ENCODE results near the gene KCNQ5. TPM values are rescaled to one million over a fixed set of nuclear protein-coding genes. Genes with fewer than 3 reads are reported as not detected.

KCNQ5 gene
- total RNA-seq, 3 donors from 2014 or later (not counting 1 experiment from before 2014, with no cell fraction given) = 8.2 to 9.7 (median 8.7) TPM

DNA sequence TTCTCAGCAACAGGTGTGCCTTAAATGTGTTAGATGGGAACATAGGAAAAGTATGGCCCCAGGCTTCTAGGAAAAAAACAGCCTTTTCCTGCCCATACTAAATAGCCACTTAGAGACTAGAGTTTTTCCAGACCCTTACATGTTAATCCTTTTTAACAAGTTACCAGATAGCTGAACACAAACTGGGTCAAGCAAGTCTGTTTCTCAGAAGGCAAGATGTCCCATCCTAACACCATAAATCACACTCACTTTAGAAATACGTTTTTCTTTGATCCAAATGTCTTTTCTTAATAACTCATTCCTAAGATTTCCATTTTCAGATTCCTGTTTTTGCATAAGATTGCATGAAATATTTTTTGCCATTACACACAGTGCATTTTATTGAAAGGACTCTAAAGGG lies 241.3 kb downstream of the KCNQ5 start:
- 36% methylated on average over 1 of the region's 1 CpG for WGBS (ENCODE audit: insufficient coverage)
- Histone ChIP-seq H3K27ac (ENCODE audit: low read length) (no peak overlapping the region), H3K9me3 (ENCODE audit: control insufficient read depth, insufficient read depth, low read length) (no peaks in the 10 kb centered on the region), H3K36me3 (ENCODE audit: control insufficient read depth, insufficient read depth, low read length) (no peaks in the 10 kb centered on the region), H3K27me3 (ENCODE audit: control insufficient read depth, insufficient read depth, low read length) (no peaks in the 10 kb centered on the region), H3K4me3 (ENCODE audit: low read length) (no peak overlapping the region), H3K4me1 (ENCODE audit: control insufficient read depth, insufficient read depth, low read length) (no peaks in the 10 kb centered on the region)
- Mint-ChIP-seq H3K4me3 (no peak overlapping the region), H3K27ac (no peak overlapping the region), H3K9me3 (no peaks in the 10 kb centered on the region), H3K36me3 (no peaks in the 10 kb centered on the region), H3K4me1 (peaks cover 9 to 10% of the 10 kb centered on the region in 2 donors), H3K27me3 (ENCODE audit: low read depth in 2 of 2) (no peaks in the 10 kb centered on the region)
- intact Hi-C loops (cut with micrococcal nuclease) = no loop called here
- TF ChIP-seq, protein P1, sequence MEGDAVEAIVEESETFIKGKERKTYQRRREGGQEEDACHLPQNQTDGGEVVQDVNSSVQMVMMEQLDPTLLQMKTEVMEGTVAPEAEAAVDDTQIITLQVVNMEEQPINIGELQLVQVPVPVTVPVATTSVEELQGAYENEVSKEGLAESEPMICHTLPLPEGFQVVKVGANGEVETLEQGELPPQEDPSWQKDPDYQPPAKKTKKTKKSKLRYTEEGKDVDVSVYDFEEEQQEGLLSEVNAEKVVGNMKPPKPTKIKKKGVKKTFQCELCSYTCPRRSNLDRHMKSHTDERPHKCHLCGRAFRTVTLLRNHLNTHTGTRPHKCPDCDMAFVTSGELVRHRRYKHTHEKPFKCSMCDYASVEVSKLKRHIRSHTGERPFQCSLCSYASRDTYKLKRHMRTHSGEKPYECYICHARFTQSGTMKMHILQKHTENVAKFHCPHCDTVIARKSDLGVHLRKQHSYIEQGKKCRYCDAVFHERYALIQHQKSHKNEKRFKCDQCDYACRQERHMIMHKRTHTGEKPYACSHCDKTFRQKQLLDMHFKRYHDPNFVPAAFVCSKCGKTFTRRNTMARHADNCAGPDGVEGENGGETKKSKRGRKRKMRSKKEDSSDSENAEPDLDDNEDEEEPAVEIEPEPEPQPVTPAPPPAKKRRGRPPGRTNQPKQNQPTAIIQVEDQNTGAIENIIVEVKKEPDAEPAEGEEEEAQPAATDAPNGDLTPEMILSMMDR (IDR thresholded peaks at IDR 0.05) = no peak
- DNase-seq = no peak
- ATAC-seq = no peak

DNA sequence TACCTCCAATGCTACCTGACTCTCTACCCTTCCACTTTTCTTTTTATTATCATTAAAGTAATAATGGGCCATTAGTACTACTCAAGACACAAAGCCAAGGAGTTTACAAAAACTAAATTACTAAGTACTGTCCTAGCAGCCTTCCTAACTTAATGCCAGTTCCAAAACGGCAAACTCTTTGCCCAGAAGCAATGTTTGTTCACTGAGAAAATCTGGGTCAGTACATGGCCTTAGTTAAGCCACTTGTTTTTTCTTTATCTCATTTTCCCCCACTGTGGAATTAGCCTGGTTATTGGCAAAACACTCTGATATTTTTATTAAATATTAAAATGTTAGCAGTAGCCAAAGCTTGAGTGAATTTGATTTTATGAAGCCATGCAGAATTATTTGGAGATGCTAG lies 242.4 kb downstream of the KCNQ5 start:
- peaks cover 9 to 10% of the 10 kb centered on the region in 2 donors for H3K4me1 Mint-ChIP-seq
- DNase-seq (no peak), ATAC-seq (no peak)
- TF ChIP-seq, protein P1 (IDR thresholded peaks at IDR 0.05) = no peak
- H3K9me3 Mint-ChIP-seq = no peaks in the 10 kb centered on the region
- H3K27ac Mint-ChIP-seq = no peak overlapping the region
- H3K36me3 Mint-ChIP-seq = no peaks in the 10 kb centered on the region
- no peaks in the 10 kb centered on the region for H3K4me1 ChIP-seq (ENCODE audit: control insufficient read depth, insufficient read depth, low read length)
- no peak overlapping the region for H3K4me3 ChIP-seq (ENCODE audit: low read length)
- H3K27me3 Mint-ChIP-seq (ENCODE audit: low read depth in 2 of 2) = no peaks in the 10 kb centered on the region
- no peaks in the 10 kb centered on the region for H3K9me3 ChIP-seq (ENCODE audit: control insufficient read depth, insufficient read depth, low read length)
- H3K27ac ChIP-seq (ENCODE audit: low read length) = no peak overlapping the region
- WGBS (ENCODE audit: insufficient coverage) = 94% methylated on average over 1 of the region's 1 CpG
- no peaks in the 10 kb centered on the region for H3K27me3 ChIP-seq (ENCODE audit: control insufficient read depth, insufficient read depth, low read length)
- intact Hi-C loops (cut with micrococcal nuclease) = no loop called here
- H3K4me3 Mint-ChIP-seq = no peak overlapping the region
- H3K36me3 ChIP-seq (ENCODE audit: control insufficient read depth, insufficient read depth, low read length) = no peaks in the 10 kb centered on the region

DNA sequence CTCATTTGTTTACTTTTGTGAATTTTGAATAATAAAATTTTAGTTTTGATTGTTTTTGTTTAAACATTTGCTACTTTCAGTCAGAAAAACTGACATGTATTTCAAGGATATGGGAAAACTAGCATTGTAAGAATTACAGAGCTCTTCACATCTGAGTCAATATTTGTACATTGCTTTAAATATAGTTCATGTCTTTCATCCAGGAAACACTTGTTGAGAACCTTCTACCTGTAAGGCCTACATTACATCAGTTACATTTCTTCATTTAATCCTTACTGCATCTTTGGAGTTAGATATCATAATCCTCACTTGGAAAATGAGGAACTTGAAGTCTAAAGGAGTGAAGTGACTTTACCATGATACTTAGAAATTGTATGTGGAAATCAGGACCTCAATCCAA lies 242.9 kb downstream of the KCNQ5 start:
- intact Hi-C loops (cut with micrococcal nuclease) = no loop called here
- H3K27me3 Mint-ChIP-seq (ENCODE audit: low read depth in 2 of 2) = no peaks in the 10 kb centered on the region
- ATAC-seq = no peak

DNA sequence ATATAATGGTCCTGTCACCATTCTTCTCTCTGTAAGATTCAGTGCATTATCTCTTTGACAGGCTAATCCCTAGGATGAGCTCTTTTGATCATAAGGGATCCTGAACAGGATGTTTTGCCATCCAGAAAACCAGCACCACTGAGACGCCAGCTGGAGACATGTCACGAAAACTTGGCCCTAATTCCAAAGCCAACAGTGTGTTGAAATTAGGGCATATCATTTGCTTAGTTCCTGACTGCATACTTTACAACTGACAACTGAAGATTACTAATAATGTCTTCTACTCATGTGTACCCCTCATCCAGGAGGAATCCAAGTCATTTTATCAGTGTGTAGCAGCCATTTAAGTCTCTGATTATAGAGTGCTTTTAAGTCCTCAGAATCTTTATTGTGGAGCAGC lies 243.6 kb downstream of the KCNQ5 start:
- no peak for ATAC-seq

More for the DNA sequence above, 242.9 kb downstream of the KCNQ5 start:
- Histone ChIP-seq H3K36me3 (ENCODE audit: control insufficient read depth, insufficient read depth, low read length) (no peaks in the 10 kb centered on the region), H3K27ac (ENCODE audit: low read length) (no peak overlapping the region), H3K4me3 (ENCODE audit: low read length) (no peak overlapping the region), H3K9me3 (ENCODE audit: control insufficient read depth, insufficient read depth, low read length) (no peaks in the 10 kb centered on the region), H3K4me1 (ENCODE audit: control insufficient read depth, insufficient read depth, low read length) (no peaks in the 10 kb centered on the region), H3K27me3 (ENCODE audit: control insufficient read depth, insufficient read depth, low read length) (no peaks in the 10 kb centered on the region)
- Mint-ChIP-seq H3K4me3 (no peak overlapping the region), H3K9me3 (no peaks in the 10 kb centered on the region), H3K36me3 (no peaks in the 10 kb centered on the region), H3K4me1 (peaks cover 9 to 10% of the 10 kb centered on the region in 2 donors), H3K27ac (no peak overlapping the region)
- no peak for DNase-seq
- TF ChIP-seq, protein P1 (IDR thresholded peaks at IDR 0.05) = no peak

More for the DNA sequence above, 243.6 kb downstream of the KCNQ5 start:
- H3K4me1 Mint-ChIP-seq = peaks cover 9 to 10% of the 10 kb centered on the region in 2 donors
- H3K27me3 Mint-ChIP-seq (ENCODE audit: low read depth in 2 of 2) = no peaks in the 10 kb centered on the region
- no peaks in the 10 kb centered on the region for H3K4me1 ChIP-seq (ENCODE audit: control insufficient read depth, insufficient read depth, low read length)
- H3K4me3 ChIP-seq (ENCODE audit: low read length) = no peak overlapping the region
- DNase-seq = no peak
- H3K27ac ChIP-seq (ENCODE audit: low read length) = no peak overlapping the region
- WGBS (ENCODE audit: insufficient coverage) = 96% methylated on average over 2 of the region's 2 CpGs
- TF ChIP-seq, protein P1 (IDR thresholded peaks at IDR 0.05) = no peak
- no peak overlapping the region for H3K27ac Mint-ChIP-seq
- no peaks in the 10 kb centered on the region for H3K9me3 Mint-ChIP-seq
- intact Hi-C loops (cut with micrococcal nuclease) = no loop called here
- no peak overlapping the region for H3K4me3 Mint-ChIP-seq
- no peaks in the 10 kb centered on the region for H3K9me3 ChIP-seq (ENCODE audit: control insufficient read depth, insufficient read depth, low read length)
- no peaks in the 10 kb centered on the region for H3K27me3 ChIP-seq (ENCODE audit: control insufficient read depth, insufficient read depth, low read length)
- no peaks in the 10 kb centered on the region for H3K36me3 Mint-ChIP-seq
- H3K36me3 ChIP-seq (ENCODE audit: control insufficient read depth, insufficient read depth, low read length) = no peaks in the 10 kb centered on the region
